ENCODE results near the gene VIL1.

The VIL1 gene

GRCh38 chr2:218434456-218434855 is 15.5 kb downstream of the VIL1 start:
- no peak for TF ChIP-seq ZFP30 (CRISPR knock-in tag; IDR thresholded peaks at IDR 0.05)
- no peak for TF ChIP-seq ZNF8 (CRISPR knock-in tag; IDR thresholded peaks at IDR 0.05)
- no peak for TF ChIP-seq ZNF565 (CRISPR knock-in tag; conservative IDR thresholded peaks at IDR 0.05; ENCODE audit: low read depth)
- TF ChIP-seq RARB (CRISPR knock-in tag; IDR thresholded peaks at IDR 0.05) = no peak
- no peak for TF ChIP-seq CSRNP3 (CRISPR knock-in tag; IDR thresholded peaks at IDR 0.05)
- TF ChIP-seq OSR1 (CRISPR knock-in tag; IDR thresholded peaks at IDR 0.05) = no peak
- TF ChIP-seq GLIS3 (CRISPR knock-in tag; IDR thresholded peaks at IDR 0.05) = no peak
- ATAC-seq = no peak

GRCh38 chr2:218435003-218435982 is 16.4 kb downstream of the VIL1 start:
- ATAC-seq = no peak
- no peak for TF ChIP-seq PPARA (CRISPR knock-in tag; IDR thresholded peaks at IDR 0.05; ENCODE audit: borderline replicate concordance)
- no peak for TF ChIP-seq ZNF8 (CRISPR knock-in tag; IDR thresholded peaks at IDR 0.05)
- TF ChIP-seq GLIS3 (CRISPR knock-in tag; IDR thresholded peaks at IDR 0.05) = no peak
- TF ChIP-seq CSDC2 (CRISPR knock-in tag; IDR thresholded peaks at IDR 0.05) = no peak
- TF ChIP-seq, protein P1, sequence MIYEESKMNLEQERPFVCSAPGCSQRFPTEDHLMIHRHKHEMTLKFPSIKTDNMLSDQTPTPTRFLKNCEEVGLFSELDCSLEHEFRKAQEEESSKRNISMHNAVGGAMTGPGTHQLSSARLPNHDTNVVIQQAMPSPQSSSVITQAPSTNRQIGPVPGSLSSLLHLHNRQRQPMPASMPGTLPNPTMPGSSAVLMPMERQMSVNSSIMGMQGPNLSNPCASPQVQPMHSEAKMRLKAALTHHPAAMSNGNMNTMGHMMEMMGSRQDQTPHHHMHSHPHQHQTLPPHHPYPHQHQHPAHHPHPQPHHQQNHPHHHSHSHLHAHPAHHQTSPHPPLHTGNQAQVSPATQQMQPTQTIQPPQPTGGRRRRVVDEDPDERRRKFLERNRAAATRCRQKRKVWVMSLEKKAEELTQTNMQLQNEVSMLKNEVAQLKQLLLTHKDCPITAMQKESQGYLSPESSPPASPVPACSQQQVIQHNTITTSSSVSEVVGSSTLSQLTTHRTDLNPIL (CRISPR knock-in tag; IDR thresholded peaks at IDR 0.05; ENCODE audit: low read depth) = no peak

- no peak for ATAC-seq
- TF ChIP-seq GLIS3 (CRISPR knock-in tag; IDR thresholded peaks at IDR 0.05) (no peak), ISL1 (CRISPR knock-in tag; IDR thresholded peaks at IDR 0.05) (no peak), SNAI2 (CRISPR knock-in tag; IDR thresholded peaks at IDR 0.05) (no peak), TOX (CRISPR knock-in tag; IDR thresholded peaks at IDR 0.05; ENCODE audit: borderline replicate concordance) (no peak), ZC3H10 (CRISPR knock-in tag; IDR thresholded peaks at IDR 0.05) (no peak), PATZ1 (CRISPR knock-in tag; IDR thresholded peaks at IDR 0.05; ENCODE audit: borderline replicate concordance) (no peak), RARB (CRISPR knock-in tag; IDR thresholded peaks at IDR 0.05) (no peak), ZNF70 (CRISPR knock-in tag; IDR thresholded peaks at IDR 0.05) (no peak), ARNTL (CRISPR knock-in tag; IDR thresholded peaks at IDR 0.05; ENCODE audit: borderline replicate concordance, low read depth) (no peak)
These were observed 18.1 kb downstream of the VIL1 start for GRCh38 chr2:218436992-218437391.

DNA sequence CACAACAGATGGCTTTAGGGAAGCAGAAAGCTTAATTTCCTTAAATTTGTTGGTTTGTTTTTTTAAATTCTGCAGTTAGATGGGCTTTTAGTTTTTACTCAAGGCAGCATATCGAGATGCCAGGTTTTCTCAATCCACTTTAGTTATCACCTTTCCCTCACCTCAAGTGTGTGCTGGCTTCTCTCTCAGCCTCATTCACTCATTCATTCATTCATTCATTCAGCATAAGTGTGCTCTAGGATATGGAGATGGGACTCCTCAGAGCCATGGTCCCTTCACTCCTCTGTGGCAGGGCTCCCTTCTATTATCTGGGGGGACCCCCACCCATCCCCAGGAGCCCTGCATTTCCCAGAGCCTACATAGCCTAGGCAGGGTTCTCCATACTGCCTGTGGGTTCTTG is 19.0 kb downstream of the VIL1 start:
- TF ChIP-seq TOX (CRISPR knock-in tag; IDR thresholded peaks at IDR 0.05; ENCODE audit: borderline replicate concordance) (no peak), GLIS3 (CRISPR knock-in tag; IDR thresholded peaks at IDR 0.05) (no peak), TCF4 (CRISPR knock-in tag; IDR thresholded peaks at IDR 0.05; ENCODE audit: borderline replicate concordance) (no peak), ISL1 (CRISPR knock-in tag; IDR thresholded peaks at IDR 0.05) (no peak), POU6F1 (CRISPR knock-in tag; IDR thresholded peaks at IDR 0.05; ENCODE audit: borderline replicate concordance, low read depth) (no peak), ZNF8 (CRISPR knock-in tag; IDR thresholded peaks at IDR 0.05) (no peak), ZFP3 (CRISPR knock-in tag; IDR thresholded peaks at IDR 0.05) (no peak), ESRRG (CRISPR knock-in tag; IDR thresholded peaks at IDR 0.05) (no peak), RARB (CRISPR knock-in tag; IDR thresholded peaks at IDR 0.05) (no peak), CSRNP3 (CRISPR knock-in tag; IDR thresholded peaks at IDR 0.05) (no peak), PATZ1 (CRISPR knock-in tag; IDR thresholded peaks at IDR 0.05; ENCODE audit: borderline replicate concordance) (no peak), ZNF565 (CRISPR knock-in tag; conservative IDR thresholded peaks at IDR 0.05; ENCODE audit: low read depth) (no peak), CSDC2 (CRISPR knock-in tag; IDR thresholded peaks at IDR 0.05) (no peak), OSR1 (CRISPR knock-in tag; IDR thresholded peaks at IDR 0.05) (no peak), PPARA (CRISPR knock-in tag; IDR thresholded peaks at IDR 0.05; ENCODE audit: borderline replicate concordance) (no peak)
- TF ChIP-seq, protein P1 (CRISPR knock-in tag; IDR thresholded peaks at IDR 0.05; ENCODE audit: low read depth) = no peak
- no peak for ATAC-seq
